Trophoblast cell (in vitro differentiated cells and primary cell): ENCODE results near the gene ZNF784.

Experiments used
- DNase-seq, 2 donors: peaks; one replicate each; pipeline ENCODE4 v3.0.0-alpha.2; 2016
- H2AFZ ChIP-seq: 2 replicates; pipeline ENCODE4 v1.6.1; 2013; ENCODE audit warnings: low read length, moderate library complexity, mild to moderate bottlenecking; ENCODE audit not compliant: insufficient read depth, poor library complexity
- H2AK5ac ChIP-seq: 2 replicates; pipeline ENCODE4 v1.6.1; 2013; ENCODE audit warnings: mild to moderate bottlenecking, low read length
- H2BK120ac ChIP-seq: 2 replicates; pipeline ENCODE4 v1.6.1; 2013; ENCODE audit warnings: low read length, mild to moderate bottlenecking, moderate library complexity; ENCODE audit not compliant: insufficient read depth, poor library complexity
- H2BK12ac ChIP-seq: 2 replicates; pipeline ENCODE4 v1.6.1; 2013; ENCODE audit warnings: mild to moderate bottlenecking, low read length, moderate library complexity
- H2BK5ac ChIP-seq: 2 replicates; pipeline ENCODE4 v1.6.1; 2013; ENCODE audit warnings: low read length, low read depth, moderate library complexity, mild to moderate bottlenecking; ENCODE audit not compliant: poor library complexity
- H3K14ac ChIP-seq: 2 replicates; pipeline ENCODE4 v1.6.1; 2013; ENCODE audit warnings: mild to moderate bottlenecking, low read length
- H3K18ac ChIP-seq: 2 replicates; pipeline ENCODE4 v1.6.1; 2013; ENCODE audit warnings: mild to moderate bottlenecking, low read length
- H3K23ac ChIP-seq: 2 replicates; pipeline ENCODE4 v1.6.1; 2013; ENCODE audit warnings: low read length
- H3K27ac ChIP-seq: 2 replicates; pipeline ENCODE4 v1.5.1; 2013; ENCODE audit warnings: low read depth, mild to moderate bottlenecking, inconsistent platforms, low read length, moderate library complexity
- H3K27me3 ChIP-seq: 2 replicates; pipeline ENCODE4 v1.6.1; 2013; ENCODE audit warnings: inconsistent platforms, mild to moderate bottlenecking, low read length, moderate library complexity; ENCODE audit not compliant: insufficient read depth
- H3K36me3 ChIP-seq, 2 experiments: 1 replicate in 1 of 2; 2 replicates in 1 of 2; pipeline ENCODE4 v1.6.1; 2013; ENCODE audit warnings: low read length in 2 of 2, mild to moderate bottlenecking in 2 of 2, moderate library complexity in 1 of 2; ENCODE audit not compliant: insufficient read depth in 2 of 2, control insufficient read depth in 1 of 2
- H3K4ac ChIP-seq: 2 replicates; pipeline ENCODE4 v1.6.1; 2013; ENCODE audit warnings: low read depth, mild to moderate bottlenecking, low read length, moderate library complexity
- H3K4me1 ChIP-seq, 2 experiments: 1 replicate in 1 of 2; 2 replicates in 1 of 2; pipeline ENCODE4 v1.6.1; 2013; ENCODE audit warnings: low read length in 2 of 2, mild to moderate bottlenecking in 2 of 2, moderate library complexity in 1 of 2; ENCODE audit not compliant: insufficient read depth in 2 of 2, control insufficient read depth in 1 of 2
- H3K4me2 ChIP-seq: 2 replicates; pipeline ENCODE4 v1.6.1; 2013; ENCODE audit warnings: inconsistent platforms, mild to moderate bottlenecking, low read length, moderate library complexity
- H3K4me3 ChIP-seq: 2 replicates; pipeline ENCODE4 v1.5.1; 2013; ENCODE audit warnings: mild to moderate bottlenecking, low read depth, low read length, inconsistent platforms
- H3K79me1 ChIP-seq: one replicate; pipeline ENCODE4 v1.6.1; 2013; ENCODE audit warnings: low read length
- H3K79me2 ChIP-seq: 2 replicates; pipeline ENCODE4 v1.6.1; 2013; ENCODE audit warnings: low read length, mild to moderate bottlenecking; ENCODE audit not compliant: control insufficient read depth, insufficient read depth, poor library complexity
- H3K9ac ChIP-seq: 2 replicates; pipeline ENCODE4 v1.6.1; 2013; ENCODE audit warnings: mild to moderate bottlenecking, low read length
- H3K9me3 ChIP-seq: 2 replicates; pipeline ENCODE4 v1.6.1; 2013; ENCODE audit warnings: low read depth, mild to moderate bottlenecking, control low read depth, inconsistent platforms, low read length; ENCODE audit not compliant: insufficient read depth
- H4K12ac ChIP-seq: 2 replicates; pipeline ENCODE4 v1.6.1; 2013; ENCODE audit warnings: low read depth, mild to moderate bottlenecking, low read length, moderate library complexity
- H4K8ac ChIP-seq: 2 replicates; pipeline ENCODE4 v1.6.1; 2013; ENCODE audit warnings: low read depth, mild to moderate bottlenecking, low read length, moderate library complexity
- H4K91ac ChIP-seq: one replicate; pipeline ENCODE4 v1.6.1; 2013; ENCODE audit warnings: low read depth, mild to moderate bottlenecking, low read length, moderate library complexity
- WGBS: extraction: QIAGEN DNeasy Blood & Tissue Kit; methylation state at CpG from one replicate; pipeline ENCODE4 v1.1.7; 2013; ENCODE audit warnings: missing lambda C conversion rate; ENCODE audit not compliant: insufficient read length, insufficient coverage; ENCODE audit errors: extremely low coverage; 5-methylcytosine and 5-hydroxymethylcytosine counted together

ZNF784 gene

DNA sequence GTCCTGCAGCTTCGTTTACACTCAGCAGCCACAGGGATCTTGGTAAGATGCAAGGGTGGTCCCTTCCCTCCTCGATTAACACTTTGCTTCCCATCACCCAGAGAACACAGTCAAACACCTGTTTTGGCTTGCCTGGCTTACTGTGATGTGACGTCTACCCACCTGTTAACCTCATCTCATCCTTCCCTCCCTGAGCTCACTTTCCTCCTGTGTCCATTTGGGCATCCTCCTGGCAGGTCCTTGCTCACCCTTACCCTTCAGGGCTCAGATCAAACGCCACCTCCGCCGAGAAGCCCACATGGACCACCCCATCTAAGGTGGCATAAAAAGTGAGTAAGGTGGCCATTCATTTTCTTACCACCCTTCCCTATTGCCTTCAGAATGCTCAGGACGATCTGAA lies 34.3 kb downstream of the ZNF784 start:
- Histone ChIP-seq H3K4me1 (peaks cover 8 to 13% of the 10 kb centered on the region in 2 experiments), H3K14ac (no peak overlapping the region), H3K27me3 (no peaks in the 10 kb centered on the region), H3K9me3 (no peaks in the 10 kb centered on the region), H4K8ac (no peak overlapping the region), H3K9ac (no peak overlapping the region), H3K4me3 (no peak overlapping the region), H2BK5ac (no peak overlapping the region), H3K23ac (no peak overlapping the region), H2AFZ (no peak overlapping the region), H2BK12ac (no peak overlapping the region), H3K4me2 (no peak overlapping the region), H3K27ac (no peak overlapping the region), H3K36me3 (peaks cover 17 to 28% of the 10 kb centered on the region in 2 experiments), H3K79me1 (peaks cover 12% of the 10 kb centered on the region), H2BK120ac (no peak overlapping the region), H4K12ac (no peak overlapping the region), H4K91ac (no peak overlapping the region), H3K79me2 (peaks cover 2% of the 10 kb centered on the region), H2AK5ac (no peak overlapping the region), H3K18ac (no peak overlapping the region), H3K4ac (no peak overlapping the region)
- no peak for DNase-seq
- no CpG with 5 or more reads among the region's 7 CpGs for WGBS

DNA sequence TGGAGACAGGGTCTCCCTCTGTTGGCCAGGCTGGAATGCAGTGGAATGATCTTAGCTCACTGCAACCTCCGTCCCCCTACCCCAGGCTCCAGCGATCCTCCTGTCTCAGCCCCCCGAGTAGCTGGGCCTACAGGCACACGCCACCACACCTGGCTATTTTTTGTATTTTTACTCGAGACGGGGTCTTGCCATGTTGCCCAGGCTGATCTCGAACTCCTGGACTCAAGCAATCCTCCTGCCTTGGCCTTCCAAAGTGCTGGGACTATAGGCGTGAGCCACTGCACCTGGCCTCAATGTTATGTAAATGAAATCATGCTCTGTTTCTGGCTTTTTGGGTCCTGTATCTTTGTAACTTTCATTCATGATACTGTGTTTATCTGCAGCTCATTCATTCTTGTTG lies 35.6 kb downstream of the ZNF784 start:
- Histone ChIP-seq H4K12ac (no peak overlapping the region), H3K14ac (no peak overlapping the region), H2AK5ac (no peak overlapping the region), H3K23ac (no peak overlapping the region), H3K27me3 (no peaks in the 10 kb centered on the region), H3K79me2 (peaks cover 2% of the 10 kb centered on the region), H3K4me1 (peaks cover 8 to 13% of the 10 kb centered on the region in 2 experiments), H3K4ac (no peak overlapping the region), H2AFZ (no peak overlapping the region), H2BK12ac (no peak overlapping the region), H3K79me1 (peaks cover 12% of the 10 kb centered on the region), H4K91ac (no peak overlapping the region), H3K27ac (no peak overlapping the region), H3K9ac (no peak overlapping the region), H2BK120ac (no peak overlapping the region), H3K4me3 (no peak overlapping the region), H2BK5ac (no peak overlapping the region), H3K18ac (no peak overlapping the region), H3K4me2 (no peak overlapping the region), H4K8ac (no peak overlapping the region), H3K9me3 (no peaks in the 10 kb centered on the region), H3K36me3 (peaks cover 17 to 20% of the 10 kb centered on the region in 2 experiments)
- no CpG with 5 or more reads among the region's 8 CpGs for WGBS
- DNase-seq: no peak

DNA sequence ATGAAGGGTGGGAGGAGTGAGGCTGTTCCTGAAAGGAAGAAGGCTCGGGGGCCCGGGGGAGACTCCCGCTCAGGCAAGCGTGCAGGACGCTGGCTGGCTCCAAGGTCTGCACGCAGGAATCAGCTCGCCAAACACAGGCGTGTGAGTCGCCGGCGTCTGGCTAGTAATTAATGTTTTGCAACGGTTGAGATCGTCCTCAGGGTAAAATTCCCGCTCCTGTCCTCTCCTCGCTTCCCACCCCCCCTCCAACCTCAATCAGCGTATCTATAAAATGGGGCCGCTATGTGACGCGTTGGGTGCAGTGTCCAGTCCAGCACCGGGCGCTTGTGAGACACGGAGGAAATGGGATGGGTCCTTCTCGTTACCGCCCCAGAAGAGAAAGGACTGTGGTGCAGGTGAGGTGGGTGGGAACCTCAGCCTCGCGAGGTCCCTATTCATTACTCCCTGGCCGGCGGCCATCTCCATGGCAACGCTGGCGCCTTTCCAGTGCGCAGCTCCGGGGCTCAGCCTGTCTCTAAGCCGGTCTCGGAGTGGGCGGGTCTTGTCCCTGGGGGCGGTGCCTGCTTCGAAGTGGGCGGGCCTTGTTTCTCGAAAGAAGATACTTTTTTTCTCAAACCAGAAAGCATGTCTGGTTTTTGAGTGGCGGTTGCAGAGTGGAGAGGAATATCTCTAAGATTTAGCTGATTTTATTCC lies 37.2 kb downstream of the ZNF784 start:
- Histone ChIP-seq H2AFZ (peak overlapping the region; percentile 97), H4K12ac (peak overlapping the region; percentile 51), H4K8ac (peak overlapping the region; percentile 26), H3K4me1 (peaks cover 8 to 13% of the 10 kb centered on the region in 2 experiments), H3K14ac (peak overlapping the region; percentile 53), H3K27me3 (no peaks in the 10 kb centered on the region), H2BK5ac (peak overlapping the region; percentile 43), H3K4ac (no peak overlapping the region), H3K36me3 (peaks cover 3 to 4% of the 10 kb centered on the region in 2 experiments), H3K79me1 (peaks cover 12% of the 10 kb centered on the region), H3K27ac (peak overlapping the region; percentile 43), H3K4me3 (peak overlapping the region; percentile 30), H3K23ac (no peak overlapping the region), H4K91ac (peak overlapping the region; percentile 61), H3K9me3 (no peaks in the 10 kb centered on the region), H3K4me2 (peak overlapping the region; percentile 78), H2AK5ac (peak overlapping the region; percentile 18), H3K18ac (peak overlapping the region; percentile 46), H3K9ac (no peak overlapping the region), H3K79me2 (peaks cover 2% of the 10 kb centered on the region), H2BK120ac (peak overlapping the region; percentile 68), H2BK12ac (peak overlapping the region; percentile 30)
- WGBS: no CpG with 5 or more reads among the region's 40 CpGs
- peak; percentile 70 to 82 for DNase-seq

DNA sequence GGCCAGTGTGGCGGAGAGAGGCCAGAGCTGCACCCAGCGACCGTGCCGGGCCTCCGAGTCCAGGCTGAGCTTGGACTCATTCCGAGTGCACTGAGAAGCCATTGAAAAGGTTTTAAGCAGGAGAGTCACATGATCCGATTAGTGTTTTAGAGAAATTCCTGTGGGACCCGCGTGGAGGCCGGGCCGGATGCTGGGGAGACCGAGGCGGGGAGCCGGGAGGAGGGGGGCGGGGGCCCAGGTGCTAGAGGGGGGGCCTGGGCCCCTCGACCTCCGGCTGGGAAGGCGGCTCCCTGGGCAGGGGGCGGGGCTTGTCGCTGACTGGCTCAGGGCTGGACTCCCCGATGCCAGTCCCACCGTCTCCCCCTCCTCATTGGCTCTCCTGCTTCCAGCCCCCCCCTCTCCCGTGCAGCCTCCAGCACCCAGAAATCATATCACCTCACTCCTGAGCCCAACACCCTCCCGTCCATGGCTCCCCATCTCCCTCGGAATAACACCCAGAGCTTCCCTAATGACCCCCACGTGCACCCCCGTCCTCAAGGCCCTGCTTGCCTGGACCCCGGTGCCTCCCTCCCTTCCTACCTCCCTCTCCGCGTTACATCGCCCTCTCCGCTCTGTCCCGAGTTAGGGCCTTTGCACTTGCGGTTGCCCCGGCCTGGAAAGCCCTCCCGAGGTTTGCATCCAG lies 38.6 kb downstream of the ZNF784 start:
- Histone ChIP-seq H3K79me1 (peaks cover 15% of the 10 kb centered on the region), H3K9ac (peak overlapping the region; percentile 81), H4K91ac (peak overlapping the region; percentile 95), H3K23ac (no peak overlapping the region), H3K27me3 (no peaks in the 10 kb centered on the region), H3K4ac (peak overlapping the region; percentile 68), H3K4me1 (peaks cover 10 to 18% of the 10 kb centered on the region in 2 experiments), H3K36me3 (no peaks in the 10 kb centered on the region), H3K79me2 (peaks cover 2% of the 10 kb centered on the region), H3K4me2 (peak overlapping the region; percentile 65), H4K12ac (peak overlapping the region; percentile 99), H2BK120ac (peak overlapping the region; percentile 81), H2BK12ac (peak overlapping the region; percentile 89), H2BK5ac (peak overlapping the region; percentile 54), H3K9me3 (no peaks in the 10 kb centered on the region), H2AFZ (peak overlapping the region; percentile 93), H3K14ac (peak overlapping the region; percentile 86), H3K27ac (peak overlapping the region; percentile 69), H4K8ac (peak overlapping the region; percentile 97), H2AK5ac (no peak overlapping the region), H3K4me3 (peak overlapping the region; percentile 60), H3K18ac (peak overlapping the region; percentile 91)
- WGBS: no CpG with 5 or more reads among the region's 36 CpGs
- no peak for DNase-seq
